Spleen (tissue), 11 donors: Measurements from ENCODE around the gene HAL. TPM values are rescaled to one million over a fixed set of nuclear protein-coding genes. Genes with fewer than 3 reads are reported as not detected.

ENCODE experiments used
- DNase-seq: peaks from one replicate; pipeline ENCODE4 v3.0.0-alpha.2; 2020
- H3K27ac ChIP-seq, 8 donors: fragments of 200-600 bp; sonication (generic) in 7 of 8; 1 replicate in 4 of 8; 2 replicates in 4 of 8; pipeline versions ENCODE4 v1.5.0 to v1.8.0; 2016 to 2021; ENCODE audit warnings: inconsistent platforms in 4 of 8, mild to moderate bottlenecking in 4 of 8, moderate library complexity in 1 of 8
- H3K27me3 ChIP-seq, 7 donors: fragments of 200-600 bp; sonication (generic) in 6 of 7; replicated peaks in 1 of 7; 1 replicate in 4 of 7; 2 replicates in 3 of 7; pipeline versions ENCODE4 v1.5.0 to v1.8.0; 2016 to 2021; ENCODE audit warnings: inconsistent platforms in 3 of 7, mild to moderate bottlenecking in 1 of 7
- H3K36me3 ChIP-seq, 6 donors: fragments of 200-600 bp; sonication (generic) in 5 of 6; 1 replicate in 4 of 6; 2 replicates in 2 of 6; pipeline versions ENCODE4 v1.5.0 to v1.8.0; 2016 to 2021; ENCODE audit warnings: inconsistent platforms in 2 of 6
- H3K4me1 ChIP-seq, 6 donors: fragments of 200-600 bp; sonication (generic) in 5 of 6; 1 replicate in 3 of 6; 2 replicates in 3 of 6; pipeline versions ENCODE4 v1.5.0 to v1.8.0; 2016 to 2021; ENCODE audit warnings: inconsistent platforms in 3 of 6
- H3K4me3 ChIP-seq, 8 donors: fragments of 200-600 bp; sonication (generic) in 7 of 8; 1 replicate in 4 of 8; 2 replicates in 4 of 8; pipeline versions ENCODE4 v1.5.0 to v1.8.0; 2016 to 2021; ENCODE audit warnings: inconsistent platforms in 4 of 8, mild to moderate bottlenecking in 4 of 8, moderate library complexity in 2 of 8
- H3K9me3 ChIP-seq, 8 donors: fragments of 200-600 bp; sonication (generic) in 7 of 8; 1 replicate in 4 of 8; 2 replicates in 4 of 8; pipeline versions ENCODE4 v1.5.0 to v1.8.0; 2016 to 2021; ENCODE audit warnings: inconsistent platforms in 4 of 8
- POLR2A ChIP-seq, 3 donors: fragments of 450-650 bp; IDR thresholded peaks; one replicate each; pipeline ENCODE4 v1.5.1; 2017; ENCODE audit warnings: antibody characterized with exemption in 3 of 3, mild to moderate bottlenecking in 1 of 3
- POLR2AphosphoS5 ChIP-seq, 3 donors: sonication (generic); formaldehyde crosslinking; IDR thresholded peaks; one replicate each; pipeline ENCODE4 v1.5.1; 2017; ENCODE audit warnings: antibody characterized with exemption in 3 of 3
- WGBS, 5 donors: extraction: QIAGEN DNeasy Blood & Tissue Kit in 3 of 5; methylation state at CpG; one replicate each; pipeline versions ENCODE4 v1.1.5 to v1.1.7; 2013 to 2018; 5-methylcytosine and 5-hydroxymethylcytosine counted together
- intact Hi-C: fragments of 100-400 bp; cut with DNase I; formaldehyde crosslinking; loops from one replicate; pipeline ENCODE4 v1.15.0; 2023; ENCODE audit warnings: low total_unique reads
- polyA plus RNA-seq, 3 donors: library from polyadenylated mRNA; stranded (reverse); fragments of 200-250 nt; gene quantifications; one replicate each; pipeline ENCODE4 v1.2.1, GENCODE V29; 2013
- total RNA-seq, 7 donors: library from RNA; depleted of rRNA in 3 of 7; stranded (reverse); fragments of >200 nt in 3 of 7; fragmentation: NEBNext Ultra II Directional in 4 of 7; extraction: Animal tissue kit (Norgen Biotek cat#: 25700) in 4 of 7; gene quantifications; one replicate each; pipeline versions ENCODE4 v1.1.0 to v1.2.1, GENCODE V29; 2016 to 2021
- TF ChIP-seq, protein P1 (sequence below), 11 experiments: fragments of 200-600 bp in 7 of 11; fragments of 450-650 bp in 4 of 11; sonication (generic) in 4 of 11; IDR thresholded peaks in 8 of 11; conservative IDR thresholded peaks in 3 of 11; 1 replicate in 7 of 11; 2 replicates in 4 of 11; pipeline versions ENCODE4 v1.4.0 to v1.8.0; 2016 to 2021; ENCODE audit warnings: antibody characterized with exemption in 11 of 11, inconsistent platforms in 4 of 11, mild to moderate bottlenecking in 1 of 11
- donor health status: healthy with polysubstance abuse.
- donor health status: DM: no; HTN: no; CAD: no; lungs with moderate emphysema.
- donor health status: DM: no; HTN: no; CAD: no.
- donor health status: Bipolar disorder and iron deficiency.
- donor health status: healthy.
- donor health status: DM: no; HTN: no; CAD: no.
- donor health status: DM: yes; HTN: yes; CAD: no.

HAL gene
- total and polyA plus RNA-seq, 10 donors = 0.24 to 27.3 (median 9.4) TPM

DNA sequence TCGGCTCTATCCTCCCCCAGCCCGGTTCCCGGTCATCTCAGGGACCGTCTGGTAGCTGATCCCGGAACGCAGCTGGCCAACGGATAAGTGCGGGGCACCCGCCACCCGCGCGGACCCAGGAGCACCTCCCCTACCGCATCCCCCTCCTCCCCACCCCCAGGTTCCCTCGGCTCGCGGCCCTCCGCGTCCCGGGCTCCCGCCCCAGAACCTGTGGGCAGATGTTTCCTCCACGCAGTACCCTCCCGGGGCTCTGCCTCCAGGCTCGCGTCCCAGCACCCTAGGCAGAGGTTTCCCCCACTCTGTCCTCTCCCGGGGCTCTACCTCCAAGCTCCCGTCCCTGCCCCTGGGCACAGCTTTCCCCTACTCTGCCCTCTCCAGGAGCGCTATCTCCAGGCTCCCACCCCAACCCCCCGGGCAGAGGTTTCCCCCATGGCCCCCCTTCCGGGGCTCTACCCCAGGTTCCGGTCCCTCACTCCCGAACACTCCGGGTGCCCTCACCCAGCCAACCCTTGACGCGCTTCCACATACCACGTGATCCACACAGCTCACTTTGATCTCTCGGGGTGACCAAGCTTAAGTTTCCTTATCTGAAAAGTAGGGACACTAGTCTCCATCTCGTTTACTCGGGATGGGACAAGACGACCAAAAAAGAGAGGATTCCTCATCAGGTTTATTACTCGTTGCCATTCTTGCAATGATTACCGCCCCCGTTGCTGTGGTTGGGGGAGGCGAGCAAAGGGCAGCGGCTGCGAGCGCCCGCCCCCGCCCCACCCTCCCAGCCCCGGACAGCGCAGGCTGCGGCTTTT, 53.4 kb downstream of the HAL start, which contains the start of gene CCDC38:
Gene CCDC38 (minus strand): TSS at position 91 of the 806 bp plus-strand sequence. CDS start 6,105 bp downstream, outside the sequence.
- no peaks in the 10 kb centered on the region for H3K27me3 ChIP-seq
- H3K36me3 ChIP-seq = no peaks in the 10 kb centered on the region
- peaks cover 0 to 37% (median 20%) of the 10 kb centered on the region in 6 donors for H3K4me1 ChIP-seq
- 0 to 1% (median 1%) methylated on average over 19 to 51 of the region's 51 CpGs for WGBS, 5 donors
- H3K9me3 ChIP-seq = no peaks in the 10 kb centered on the region
- intact Hi-C loops = no loop called here
- H3K27ac ChIP-seq = peak within 1 kb of the TSS; percentile 82 to 95 (median 91)
- DNase-seq = peak; percentile 94
- TF ChIP-seq POLR2A (IDR thresholded peaks at IDR 0.05) = peak in 1 of 3 donors; percentile 1
- TF ChIP-seq POLR2AphosphoS5 (IDR thresholded peaks at IDR 0.05) = peak; percentile 5 to 67 (median 40)
- TF ChIP-seq, protein P1, sequence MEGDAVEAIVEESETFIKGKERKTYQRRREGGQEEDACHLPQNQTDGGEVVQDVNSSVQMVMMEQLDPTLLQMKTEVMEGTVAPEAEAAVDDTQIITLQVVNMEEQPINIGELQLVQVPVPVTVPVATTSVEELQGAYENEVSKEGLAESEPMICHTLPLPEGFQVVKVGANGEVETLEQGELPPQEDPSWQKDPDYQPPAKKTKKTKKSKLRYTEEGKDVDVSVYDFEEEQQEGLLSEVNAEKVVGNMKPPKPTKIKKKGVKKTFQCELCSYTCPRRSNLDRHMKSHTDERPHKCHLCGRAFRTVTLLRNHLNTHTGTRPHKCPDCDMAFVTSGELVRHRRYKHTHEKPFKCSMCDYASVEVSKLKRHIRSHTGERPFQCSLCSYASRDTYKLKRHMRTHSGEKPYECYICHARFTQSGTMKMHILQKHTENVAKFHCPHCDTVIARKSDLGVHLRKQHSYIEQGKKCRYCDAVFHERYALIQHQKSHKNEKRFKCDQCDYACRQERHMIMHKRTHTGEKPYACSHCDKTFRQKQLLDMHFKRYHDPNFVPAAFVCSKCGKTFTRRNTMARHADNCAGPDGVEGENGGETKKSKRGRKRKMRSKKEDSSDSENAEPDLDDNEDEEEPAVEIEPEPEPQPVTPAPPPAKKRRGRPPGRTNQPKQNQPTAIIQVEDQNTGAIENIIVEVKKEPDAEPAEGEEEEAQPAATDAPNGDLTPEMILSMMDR (IDR thresholded peaks at IDR 0.05 in 8 of 11, conservative IDR thresholded peaks at IDR 0.05 in 3 of 11) = no peak
- peak within 1 kb of the TSS; percentile 58 to 95 (median 86) for H3K4me3 ChIP-seq

DNA sequence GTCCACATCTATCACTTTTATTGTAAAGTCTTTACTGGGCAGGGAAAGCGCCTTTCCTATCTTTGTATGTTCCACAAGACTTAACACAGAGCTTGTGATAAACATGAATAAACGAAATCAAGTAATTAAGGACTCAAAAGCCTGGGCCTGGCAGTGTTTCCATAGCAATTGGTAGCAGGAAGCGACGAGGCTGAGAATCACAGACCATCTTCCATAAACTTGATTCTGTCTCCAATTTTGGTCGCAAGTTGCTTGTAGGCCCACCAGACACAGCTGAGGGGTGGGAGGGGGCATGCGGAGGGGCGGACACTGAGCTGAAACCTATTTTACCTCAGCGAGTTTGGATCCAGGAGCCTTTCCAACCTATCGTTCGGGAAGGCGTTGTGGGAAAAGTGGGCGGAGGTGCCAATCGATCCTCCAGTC, 54.0 kb downstream of the HAL start:
- no peak for DNase-seq
- peak overlapping the region; percentile 58 to 95 (median 86) for H3K4me3 ChIP-seq
- H3K27ac ChIP-seq = peak overlapping the region; percentile 82 to 95 (median 91)
- intact Hi-C loops = no loop called here
- TF ChIP-seq, protein P1 (IDR thresholded peaks at IDR 0.05 in 8 of 11, conservative IDR thresholded peaks at IDR 0.05 in 3 of 11) = no peak
- TF ChIP-seq POLR2A (IDR thresholded peaks at IDR 0.05) (no peak), POLR2AphosphoS5 (IDR thresholded peaks at IDR 0.05) (no peak)
- WGBS, 5 donors = 8 to 14% (median 12%) methylated on average over 9 to 13 of the region's 13 CpGs
- no peaks in the 10 kb centered on the region for H3K36me3 ChIP-seq
- H3K27me3 ChIP-seq = no peaks in the 10 kb centered on the region
- H3K4me1 ChIP-seq = peaks cover 0 to 37% (median 20%) of the 10 kb centered on the region in 6 donors
- H3K9me3 ChIP-seq = no peaks in the 10 kb centered on the region

DNA sequence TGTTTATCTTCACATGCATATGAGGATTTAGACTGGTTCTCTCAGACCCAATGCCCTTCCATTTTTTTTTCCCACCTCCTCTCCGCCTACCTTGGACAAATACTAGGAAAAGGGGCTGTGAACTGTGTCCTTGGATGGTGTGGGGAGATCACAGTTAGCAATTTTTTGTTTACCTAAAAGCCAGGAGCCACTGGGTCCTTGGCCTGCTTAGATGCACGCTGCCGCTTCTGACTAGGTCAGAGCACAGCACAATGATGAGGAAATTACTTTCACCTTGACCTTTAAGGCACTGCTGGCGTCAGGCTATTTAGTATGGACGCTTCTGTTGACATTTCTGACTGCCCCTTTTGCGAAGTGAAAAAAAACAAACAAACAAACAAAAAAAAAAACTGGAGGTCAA, 55.6 kb downstream of the HAL start:
- Histone ChIP-seq H3K4me1 (peaks cover 0 to 37% (median 20%) of the 10 kb centered on the region in 6 donors), H3K27me3 (no peaks in the 10 kb centered on the region), H3K36me3 (no peaks in the 10 kb centered on the region), H3K27ac (peak overlapping the region in 7 of 8 donors; percentile 49 to 95 (median 88)), H3K4me3 (no peak overlapping the region), H3K9me3 (no peaks in the 10 kb centered on the region)
- peak; percentile 72 for DNase-seq
- 62 to 92% (median 79%) methylated on average over 6 of the region's 6 CpGs for WGBS, 5 donors
- no peak for TF ChIP-seq POLR2A (IDR thresholded peaks at IDR 0.05)
- TF ChIP-seq POLR2AphosphoS5 (IDR thresholded peaks at IDR 0.05) = peak in 1 of 3 donors; percentile 77
- TF ChIP-seq, protein P1 (IDR thresholded peaks at IDR 0.05 in 8 of 11, conservative IDR thresholded peaks at IDR 0.05 in 3 of 11) = no peak
- intact Hi-C loops = no loop called here

Other genes starting within 250 kb of the HAL start
- 100 to 1,000 TPM; 207 to 482 (median 350) TPM for gene NTN4, start 205.6 kb downstream of the HAL start, total RNA-seq
- 10 to 100 TPM; 17.6 to 54.0 (median 22.9) TPM for gene NTN4, start 205.6 kb downstream of the HAL start, polyA plus RNA-seq
- 10 to 100 TPM in 6 of 7 donors, 1 to 10 TPM in 1; 5.6 to 19.4 (median 17.7) TPM for gene SNRPF, start 137.4 kb downstream of the HAL start, total RNA-seq
- gene SNRPF, start 137.4 kb downstream of the HAL start, polyA plus RNA-seq = 10 to 100 TPM; 35.7 to 50.3 (median 44.4) TPM
- 1 to 10 TPM in 3 of 7 donors, under 1 TPM in 3, not detected in 1; 0.34 to 2.1 (median 1.2) TPM for gene CCDC38, start 53.7 kb downstream of the HAL start, total RNA-seq
- gene CCDC38, start 53.7 kb downstream of the HAL start, polyA plus RNA-seq = 1 to 10 TPM in 1 of 3 donors, under 1 TPM in 2; 0.46 to 1.2 (median 0.65) TPM
- gene AMDHD1, start 53.0 kb downstream of the HAL start, total RNA-seq = 10 to 100 TPM in 1 of 7 donors, 1 to 10 TPM in 6; 2.2 to 12.2 (median 3.5) TPM
- 1 to 10 TPM; 2.3 to 2.9 (median 2.5) TPM for gene AMDHD1, start 53.0 kb downstream of the HAL start, polyA plus RNA-seq
- 100 to 1,000 TPM in 4 of 7 donors, 10 to 100 TPM in 3; 79.0 to 183 (median 103) TPM for gene LTA4H, start 39.2 kb upstream of the HAL start, total RNA-seq
- gene LTA4H, start 39.2 kb upstream of the HAL start, polyA plus RNA-seq = 10 to 100 TPM; 58.0 to 75.3 (median 62.9) TPM
- gene ELK3, start 198.0 kb upstream of the HAL start, total RNA-seq = 10 to 100 TPM; 44.4 to 92.7 (median 60.0) TPM
- 10 to 100 TPM; 14.5 to 29.7 (median 15.9) TPM for gene ELK3, start 198.0 kb upstream of the HAL start, polyA plus RNA-seq